ENCODE results near the gene APBB2. TPM values are rescaled to one million over a fixed set of nuclear protein-coding genes. Genes with fewer than 3 reads are reported as not detected.

The APBB2 gene
- total and polyA plus RNA-seq, 10 of the 15 experiments (the other 5 are each of a cell fraction or from before 2014, with no cell fraction given), result 2.7 to 24.6 (median 19.0) TPM

DNA sequence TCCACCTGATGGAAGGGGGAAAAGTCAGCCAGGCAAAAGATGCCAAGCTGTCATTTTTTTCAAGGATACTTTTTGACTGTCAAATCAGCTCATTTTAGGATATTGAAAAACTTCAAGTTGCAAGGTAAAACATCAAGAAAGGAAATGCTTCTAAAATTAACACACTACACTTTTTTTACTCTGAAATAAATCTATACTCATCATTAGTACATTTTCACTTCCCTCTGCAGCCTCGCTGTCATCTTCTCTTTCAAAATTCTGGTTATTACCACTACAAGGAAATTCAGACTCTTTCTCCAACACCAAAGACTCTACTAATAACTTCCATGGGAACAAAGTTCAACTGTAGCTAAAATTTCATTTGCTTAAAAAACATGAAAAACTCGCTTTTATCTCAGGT, 41.6 kb downstream of the APBB2 start:
- no peak overlapping the region for H3K9ac ChIP-seq (ENCODE audit: control insufficient read depth, insufficient read depth, low read length)
- POLR2A ChIA-PET, result interaction anchor here (0.6 to 3.4 kb wide), 9 partner anchors 11 to 181 kb away, joined by 3 to 11 read pairs (median 4); no protein-coding TSS in a partner anchor
- in situ Hi-C loops (cut with MboI), result no loop called here
- TF ChIP-seq KAT2A (conservative IDR thresholded peaks at IDR 0.05; ENCODE audit: control insufficient read depth, low read depth, low read length) (no peak), MEF2A (IDR thresholded peaks at IDR 0.05; ENCODE audit: insufficient read depth, low read depth, low read length) (peak; percentile 67; the same call in 1 of the 2 replicates), MYB (IDR thresholded peaks at IDR 0.05; ENCODE audit: borderline replicate concordance, low read depth, low read length) (no peak), TBL1XR1 (IDR thresholded peaks at IDR 0.05; ENCODE audit: low read depth, low read length) (no peak), CHD2 (IDR thresholded peaks at IDR 0.05; ENCODE audit: borderline replicate concordance, low read depth, low read length) (no peak), FOS (IDR thresholded peaks at IDR 0.05; ENCODE audit: borderline replicate concordance, extremely low read depth, insufficient read length) (no peak), TCF7 (IDR thresholded peaks at IDR 0.05; ENCODE audit: borderline replicate concordance) (no peak), NFYB (IDR thresholded peaks at IDR 0.05; ENCODE audit: insufficient read depth, low read depth, low read length) (no peak), ZSCAN29 (IDR thresholded peaks at IDR 0.05) (no peak), ZNF274 (IDR thresholded peaks at IDR 0.05; ENCODE audit: insufficient read depth, insufficient read length) (no peak), DPF2 (IDR thresholded peaks at IDR 0.05) (no peak), BCL11A (IDR thresholded peaks at IDR 0.05; ENCODE audit: low read depth, low read length) (no peak), RAD51 (IDR thresholded peaks at IDR 0.05) (no peak)
- TF ChIP-seq, protein P1, sequence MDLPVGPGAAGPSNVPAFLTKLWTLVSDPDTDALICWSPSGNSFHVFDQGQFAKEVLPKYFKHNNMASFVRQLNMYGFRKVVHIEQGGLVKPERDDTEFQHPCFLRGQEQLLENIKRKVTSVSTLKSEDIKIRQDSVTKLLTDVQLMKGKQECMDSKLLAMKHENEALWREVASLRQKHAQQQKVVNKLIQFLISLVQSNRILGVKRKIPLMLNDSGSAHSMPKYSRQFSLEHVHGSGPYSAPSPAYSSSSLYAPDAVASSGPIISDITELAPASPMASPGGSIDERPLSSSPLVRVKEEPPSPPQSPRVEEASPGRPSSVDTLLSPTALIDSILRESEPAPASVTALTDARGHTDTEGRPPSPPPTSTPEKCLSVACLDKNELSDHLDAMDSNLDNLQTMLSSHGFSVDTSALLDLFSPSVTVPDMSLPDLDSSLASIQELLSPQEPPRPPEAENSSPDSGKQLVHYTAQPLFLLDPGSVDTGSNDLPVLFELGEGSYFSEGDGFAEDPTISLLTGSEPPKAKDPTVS (IDR thresholded peaks at IDR 0.05; ENCODE audit: low read depth, low read length), result no peak
- TF ChIP-seq, protein P2, sequence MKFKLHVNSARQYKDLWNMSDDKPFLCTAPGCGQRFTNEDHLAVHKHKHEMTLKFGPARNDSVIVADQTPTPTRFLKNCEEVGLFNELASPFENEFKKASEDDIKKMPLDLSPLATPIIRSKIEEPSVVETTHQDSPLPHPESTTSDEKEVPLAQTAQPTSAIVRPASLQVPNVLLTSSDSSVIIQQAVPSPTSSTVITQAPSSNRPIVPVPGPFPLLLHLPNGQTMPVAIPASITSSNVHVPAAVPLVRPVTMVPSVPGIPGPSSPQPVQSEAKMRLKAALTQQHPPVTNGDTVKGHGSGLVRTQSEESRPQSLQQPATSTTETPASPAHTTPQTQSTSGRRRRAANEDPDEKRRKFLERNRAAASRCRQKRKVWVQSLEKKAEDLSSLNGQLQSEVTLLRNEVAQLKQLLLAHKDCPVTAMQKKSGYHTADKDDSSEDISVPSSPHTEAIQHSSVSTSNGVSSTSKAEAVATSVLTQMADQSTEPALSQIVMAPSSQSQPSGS (IDR thresholded peaks at IDR 0.05; ENCODE audit: low read length), result peak; percentile 48; the same call in 1 of the 2 replicates
- TF ChIP-seq, protein P3, sequence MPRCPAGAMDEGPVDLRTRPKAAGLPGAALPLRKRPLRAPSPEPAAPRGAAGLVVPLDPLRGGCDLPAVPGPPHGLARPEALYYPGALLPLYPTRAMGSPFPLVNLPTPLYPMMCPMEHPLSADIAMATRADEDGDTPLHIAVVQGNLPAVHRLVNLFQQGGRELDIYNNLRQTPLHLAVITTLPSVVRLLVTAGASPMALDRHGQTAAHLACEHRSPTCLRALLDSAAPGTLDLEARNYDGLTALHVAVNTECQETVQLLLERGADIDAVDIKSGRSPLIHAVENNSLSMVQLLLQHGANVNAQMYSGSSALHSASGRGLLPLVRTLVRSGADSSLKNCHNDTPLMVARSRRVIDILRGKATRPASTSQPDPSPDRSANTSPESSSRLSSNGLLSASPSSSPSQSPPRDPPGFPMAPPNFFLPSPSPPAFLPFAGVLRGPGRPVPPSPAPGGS (IDR thresholded peaks at IDR 0.05; ENCODE audit: borderline replicate concordance, insufficient read depth, low read depth, low read length, poor library complexity, severe bottlenecking), result no peak
- TF ChIP-seq, protein P4, sequence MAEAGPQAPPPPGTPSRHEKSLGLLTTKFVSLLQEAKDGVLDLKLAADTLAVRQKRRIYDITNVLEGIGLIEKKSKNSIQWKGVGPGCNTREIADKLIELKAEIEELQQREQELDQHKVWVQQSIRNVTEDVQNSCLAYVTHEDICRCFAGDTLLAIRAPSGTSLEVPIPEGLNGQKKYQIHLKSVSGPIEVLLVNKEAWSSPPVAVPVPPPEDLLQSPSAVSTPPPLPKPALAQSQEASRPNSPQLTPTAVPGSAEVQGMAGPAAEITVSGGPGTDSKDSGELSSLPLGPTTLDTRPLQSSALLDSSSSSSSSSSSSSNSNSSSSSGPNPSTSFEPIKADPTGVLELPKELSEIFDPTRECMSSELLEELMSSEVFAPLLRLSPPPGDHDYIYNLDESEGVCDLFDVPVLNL (IDR thresholded peaks at IDR 0.05; ENCODE audit: low read depth, low read length), result no peak
- TF ChIP-seq, protein P5, sequence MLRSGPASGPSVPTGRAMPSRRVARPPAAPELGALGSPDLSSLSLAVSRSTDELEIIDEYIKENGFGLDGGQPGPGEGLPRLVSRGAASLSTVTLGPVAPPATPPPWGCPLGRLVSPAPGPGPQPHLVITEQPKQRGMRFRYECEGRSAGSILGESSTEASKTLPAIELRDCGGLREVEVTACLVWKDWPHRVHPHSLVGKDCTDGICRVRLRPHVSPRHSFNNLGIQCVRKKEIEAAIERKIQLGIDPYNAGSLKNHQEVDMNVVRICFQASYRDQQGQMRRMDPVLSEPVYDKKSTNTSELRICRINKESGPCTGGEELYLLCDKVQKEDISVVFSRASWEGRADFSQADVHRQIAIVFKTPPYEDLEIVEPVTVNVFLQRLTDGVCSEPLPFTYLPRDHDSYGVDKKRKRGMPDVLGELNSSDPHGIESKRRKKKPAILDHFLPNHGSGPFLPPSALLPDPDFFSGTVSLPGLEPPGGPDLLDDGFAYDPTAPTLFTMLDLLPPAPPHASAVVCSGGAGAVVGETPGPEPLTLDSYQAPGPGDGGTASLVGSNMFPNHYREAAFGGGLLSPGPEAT (IDR thresholded peaks at IDR 0.05; ENCODE audit: low read depth), result peak; percentile 36; the same call in 1 of the 2 replicates

More for the DNA sequence above, 41.6 kb downstream of the APBB2 start:
- peak overlapping the region; percentile 5; the same call in 1 of the 2 replicates for H3K4me3 ChIP-seq
- H3K27ac ChIP-seq (ENCODE audit: control insufficient read depth, insufficient read depth), result peak overlapping the region; percentile 69
- H3K4me2 ChIP-seq (ENCODE audit: control insufficient read depth, insufficient read depth), result no peak overlapping the region
- WGBS (ENCODE audit: insufficient coverage, insufficient replicate concordance, low lambda C conversion rate, missing lambda C conversion rate), result 0% methylated on average over 2 of the region's 2 CpGs
- H2AFZ ChIP-seq (ENCODE audit: control insufficient read depth, low read depth, low read length), result no peak overlapping the region; the same call in 1 of the 2 replicates
- no peaks in the 10 kb centered on the region for H3K36me3 ChIP-seq (ENCODE audit: control insufficient read depth in 2 of 2, insufficient read depth in 2 of 2, low read length in 1 of 2)
- FAIRE-seq, result no peak
- SMC1A ChIA-PET (ENCODE audit: uncharacterized antibody, unreplicated experiment), result interaction anchor here (0.7 to 5.9 kb wide), 22 partner anchors 9 to 243 kb away, joined by 3 to 81 read pairs (median 5); no protein-coding TSS in a partner anchor
- no TSS peak for BruUV-seq (replicated peaks)
- H3K9me3 ChIP-seq (replicated peaks; ENCODE audit: control insufficient read depth, insufficient read depth, low read length), result no peaks in the 10 kb centered on the region; the same call in 2 of the 3 replicates
- H3K79me2 ChIP-seq (ENCODE audit: control insufficient read depth, insufficient read depth, low read length), result peaks cover 22% of the 10 kb centered on the region
- no peaks in the 10 kb centered on the region for H3K27me3 ChIP-seq (replicated peaks in 1 of 2; ENCODE audit: control insufficient read depth in 2 of 2, insufficient read depth in 2 of 2, low read length in 1 of 2)
- no peak for DNase-seq (ENCODE audit: low read depth, low spot score)
- no peaks in the 10 kb centered on the region for H4K20me1 ChIP-seq (ENCODE audit: control insufficient read depth, insufficient read depth)
- peak; percentile 66 for ATAC-seq
- CTCF ChIA-PET, result interaction anchor here (0.6 to 6.0 kb wide), 10 partner anchors 14 to 824 kb away, joined by 3 to 50 read pairs (median 6); no protein-coding TSS in a partner anchor
- intact Hi-C loops (cut with micrococcal nuclease; ENCODE audit: unreplicated experiment), result no loop called here
- peaks cover 16% of the 10 kb centered on the region for H3K4me1 ChIP-seq (ENCODE audit: control insufficient read depth, insufficient read depth, low read length)
- RAD21 ChIA-PET (ENCODE audit: unreplicated experiment), result interaction anchor here (0.7 to 7.0 kb wide), 20 partner anchors 8 to 1115 kb away, joined by 3 to 68 read pairs (median 4); no protein-coding TSS in a partner anchor
